ENCODE data around the gene SNX13.

Gene SNX13

DNA sequence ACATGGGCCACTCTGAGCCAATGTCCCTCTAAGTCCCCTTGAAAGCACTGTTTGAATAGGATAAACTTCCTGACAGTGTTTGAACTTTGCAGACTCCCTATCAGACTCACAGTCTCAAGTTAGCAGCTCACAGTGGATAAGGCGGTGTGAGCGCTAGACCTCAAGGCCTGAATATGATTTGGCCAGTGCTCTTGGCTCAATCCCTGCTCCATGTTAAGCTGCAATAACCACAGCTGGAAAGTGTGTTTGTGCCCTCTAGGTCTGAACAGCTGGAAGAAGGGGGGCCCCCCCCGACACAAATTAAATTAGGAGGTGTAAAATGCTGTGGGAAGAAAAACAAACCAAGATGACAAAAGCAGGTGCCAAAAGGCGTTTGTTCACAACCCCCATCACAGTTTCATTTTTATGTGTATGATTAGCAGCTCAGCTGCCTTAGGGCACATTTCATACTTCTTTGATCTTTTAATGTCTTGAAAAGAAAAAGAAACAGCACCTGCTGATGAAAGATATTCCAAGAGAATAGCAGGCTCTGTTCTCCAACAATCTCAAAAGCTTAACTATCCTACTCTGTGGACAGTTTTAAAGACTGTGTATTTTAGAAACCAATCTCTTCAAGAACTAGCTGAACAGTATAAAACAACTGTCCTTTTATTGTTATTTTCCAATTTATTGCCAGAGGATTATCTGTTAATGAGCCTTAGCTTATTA is 167.6 kb downstream of the SNX13 start:
- DNase-seq, result no peak

DNA sequence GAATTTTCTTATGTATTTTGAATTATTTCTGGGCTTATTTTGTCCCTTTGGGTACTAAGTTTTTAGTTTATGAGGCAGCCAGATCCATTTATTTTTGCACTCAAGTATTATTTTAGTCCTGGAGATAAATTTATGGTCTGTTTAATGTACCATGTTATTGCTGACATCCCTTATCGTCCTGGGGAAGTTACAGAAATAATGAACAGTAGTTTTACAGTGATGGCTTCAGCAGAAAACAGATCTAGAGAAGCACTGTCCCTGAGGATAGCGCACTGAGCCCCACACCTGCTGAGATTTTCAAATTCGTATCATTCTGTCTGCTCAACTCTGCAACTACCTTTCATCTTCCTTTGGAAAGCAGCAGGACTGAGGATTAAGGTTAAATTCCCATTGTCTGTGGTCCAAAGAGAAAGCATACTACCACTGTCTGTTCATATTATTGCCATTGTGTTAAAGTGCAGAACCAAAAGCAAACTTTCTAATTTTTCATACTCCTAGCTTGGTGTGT is 168.3 kb downstream of the SNX13 start:
- no peak for DNase-seq

DNA sequence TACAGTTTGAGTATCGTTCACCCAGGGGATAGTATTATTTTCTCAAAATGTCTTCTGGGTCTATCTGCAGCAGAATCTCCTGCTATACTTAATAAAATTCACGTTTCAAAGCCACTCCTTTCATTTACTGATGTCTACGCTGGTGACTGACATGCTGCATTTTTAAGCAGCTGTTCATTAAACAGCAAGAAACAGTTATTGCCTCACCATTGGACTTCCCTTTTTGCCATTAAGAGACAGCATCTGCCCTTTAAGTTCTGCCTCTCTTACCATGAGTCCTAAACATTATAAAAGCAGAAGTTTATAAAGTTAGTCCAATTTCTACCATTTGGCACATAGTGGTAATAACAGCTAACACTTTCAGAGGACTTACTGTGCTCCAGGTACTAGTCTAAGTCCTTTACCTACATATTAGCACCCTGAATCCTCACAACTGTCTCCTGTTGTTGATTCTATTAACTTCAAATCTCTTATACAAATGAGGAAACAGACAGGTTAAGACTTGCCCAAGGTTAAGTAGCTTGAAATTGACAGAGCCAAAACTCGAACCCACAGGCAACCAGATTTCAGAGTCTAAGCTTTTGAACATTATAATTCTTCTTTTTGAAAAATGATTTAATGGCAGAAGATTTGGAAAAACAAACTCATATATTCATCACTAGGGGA is 169.5 kb downstream of the SNX13 start:
- peak; percentile 14 for DNase-seq

DNA sequence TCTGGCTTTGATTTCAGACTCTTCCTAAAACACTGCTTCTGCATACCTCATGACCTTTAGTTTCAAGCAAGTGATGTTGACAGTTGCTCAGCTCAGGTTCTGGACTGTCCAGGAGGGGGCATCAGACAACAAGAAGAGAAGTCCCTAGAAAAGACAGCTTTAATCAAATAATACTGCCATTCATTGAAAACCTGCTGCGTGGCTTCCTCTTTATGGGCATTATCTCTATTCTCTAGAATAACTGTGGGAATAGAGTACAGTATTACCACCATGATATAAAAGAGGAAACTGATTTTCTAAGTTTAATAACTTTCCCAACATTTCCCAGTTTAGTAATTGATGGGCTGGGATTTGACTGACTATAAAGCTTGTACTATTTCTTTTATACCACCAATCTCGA is 170.4 kb downstream of the SNX13 start:
- peak; percentile 86 for DNase-seq

DNA sequence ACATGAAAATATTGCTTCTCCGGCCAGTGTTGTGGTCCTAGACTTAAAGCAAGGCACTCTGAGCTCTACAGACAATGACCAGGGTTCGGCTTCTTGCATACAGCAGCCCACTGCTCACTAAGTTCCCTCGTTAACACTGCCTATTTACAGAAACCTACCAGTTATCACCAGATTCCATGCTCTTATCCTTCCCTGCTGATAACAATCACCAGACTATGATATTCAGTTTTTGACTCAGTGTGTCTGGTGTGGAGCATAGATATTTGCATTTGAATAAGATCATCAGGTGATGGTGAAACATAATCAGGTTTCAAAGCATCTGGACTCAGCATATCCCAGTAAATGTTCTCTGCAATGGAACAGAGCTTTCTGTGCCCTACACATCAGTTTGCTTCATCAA is 182.3 kb downstream of the SNX13 start:
- DNase-seq, result no peak

DNA sequence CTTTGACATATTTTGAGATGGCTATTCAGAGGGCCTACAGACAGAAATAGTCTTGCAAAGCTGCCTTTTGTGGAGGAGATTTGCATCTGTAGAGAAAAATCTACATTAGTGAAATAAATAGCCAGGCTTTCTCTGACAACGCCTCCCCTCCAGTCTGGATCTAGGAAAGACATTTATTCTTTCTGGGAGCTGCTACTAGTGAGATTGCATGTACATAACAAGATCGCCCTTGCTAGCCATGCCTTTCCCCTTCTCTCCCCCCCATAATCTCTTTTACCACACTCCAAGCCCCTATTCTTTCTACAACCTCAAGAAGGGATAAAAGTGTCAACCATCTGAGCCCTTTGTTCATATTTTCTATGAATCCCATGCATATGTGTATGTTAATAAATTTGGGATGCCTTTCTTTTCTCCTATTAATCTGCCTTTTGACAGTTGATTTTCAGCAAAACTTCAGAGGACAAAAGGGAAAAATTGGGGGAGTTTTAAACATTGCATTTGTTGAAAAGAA is 194.2 kb downstream of the SNX13 start:
- DNase-seq, result no peak

DNA sequence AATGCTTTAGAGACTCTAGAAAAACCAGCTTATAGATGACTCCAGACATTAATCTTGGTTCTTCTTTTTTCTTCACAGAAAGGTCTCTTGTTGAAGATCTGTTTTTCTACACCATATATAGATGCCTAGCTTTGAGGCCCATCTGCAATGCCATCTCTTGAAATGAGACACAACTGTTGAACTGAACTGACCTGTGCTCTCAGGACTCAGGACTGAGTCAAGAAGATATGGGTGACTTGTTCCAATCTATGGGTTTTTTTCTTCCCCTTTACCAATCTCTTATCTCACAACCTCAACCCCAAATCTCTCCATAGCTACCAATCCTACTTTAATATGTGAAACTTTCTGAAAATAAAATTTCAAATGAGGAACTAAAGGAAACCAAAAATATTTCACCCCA is 194.7 kb downstream of the SNX13 start:
- no peak for DNase-seq

DNA sequence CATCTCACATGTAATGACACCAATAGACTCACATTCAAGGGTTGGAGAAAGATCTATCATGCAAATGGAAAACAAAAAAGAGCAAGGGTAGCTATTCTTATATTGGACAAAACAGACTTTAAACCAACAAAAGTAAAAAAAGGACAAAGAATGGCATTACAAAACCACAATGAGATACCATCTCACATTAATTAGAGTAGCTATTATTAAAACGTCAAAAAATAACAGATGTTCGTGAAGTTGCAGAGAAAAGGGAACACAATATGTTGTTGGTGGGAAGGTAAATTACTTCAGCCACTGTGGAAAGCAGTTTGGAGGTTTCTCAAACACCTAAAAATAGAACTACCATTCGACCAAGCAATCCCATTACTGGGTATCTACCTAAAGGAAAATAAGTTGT is 197.0 kb downstream of the SNX13 start:
- no peak for DNase-seq

DNA sequence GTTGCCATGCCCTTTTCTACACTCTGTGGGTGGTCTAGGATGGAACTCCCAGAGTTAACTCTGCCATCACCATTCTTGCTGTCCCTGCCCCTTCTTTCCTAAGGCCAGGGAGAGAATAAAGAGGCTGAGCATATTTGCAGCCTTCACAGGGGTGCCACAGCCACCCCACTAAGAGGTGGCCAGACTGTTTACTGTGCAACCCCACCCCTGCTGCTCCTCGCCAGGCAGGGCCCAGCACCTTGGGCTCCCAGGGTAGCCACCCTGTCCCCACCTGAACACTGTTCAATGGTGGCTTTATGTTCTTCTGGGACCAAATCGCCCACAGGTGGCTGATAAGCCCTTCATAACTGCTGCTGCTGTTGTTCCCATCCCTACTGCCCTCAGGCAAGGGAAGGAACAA is 198.9 kb downstream of the SNX13 start:
- DNase-seq, result no peak
